Ishikawa (cell line): ENCODE results near the gene LLGL2.

Experiments
- CEBPB ChIP-seq: IDR thresholded peaks from 2 replicates; pipeline ENCODE4 v1.6.1; 2012
- CREB1 ChIP-seq: IDR thresholded peaks from 2 replicates; pipeline ENCODE4 v1.6.1; 2012; ENCODE audit warnings: low read depth
- EGR1 ChIP-seq: IDR thresholded peaks from 2 replicates; pipeline ENCODE4 v1.6.1; 2012
- EP300 ChIP-seq: IDR thresholded peaks from 2 replicates; pipeline ENCODE4 v1.6.1; 2012; ENCODE audit warnings: borderline replicate concordance
- FOXM1 ChIP-seq: IDR thresholded peaks from 2 replicates; pipeline ENCODE4 v1.6.1; 2012; ENCODE audit warnings: low read depth, borderline replicate concordance
- NFIC ChIP-seq: IDR thresholded peaks from 2 replicates; pipeline ENCODE4 v1.6.1; 2012
- RAD21 ChIP-seq: IDR thresholded peaks from 2 replicates; pipeline ENCODE4 v1.6.1; 2012; ENCODE audit warnings: low read depth
- TAF1 ChIP-seq: IDR thresholded peaks from 2 replicates; pipeline ENCODE4 v1.6.1; 2012; ENCODE audit warnings: low read depth, mild to moderate bottlenecking
- TCF12 ChIP-seq: IDR thresholded peaks from 2 replicates; pipeline ENCODE4 v1.6.1; 2012; ENCODE audit warnings: low read depth
- TEAD4 ChIP-seq: IDR thresholded peaks from 2 replicates; pipeline ENCODE4 v1.6.1; 2012
- YY1 ChIP-seq: IDR thresholded peaks from 2 replicates; pipeline ENCODE4 v1.6.1; 2012; ENCODE audit warnings: low read depth
- ZBTB7A ChIP-seq: IDR thresholded peaks from 2 replicates; pipeline ENCODE4 v1.6.1; 2012; ENCODE audit warnings: low read depth
- TF ChIP-seq, protein P1 (sequence below): IDR thresholded peaks from 2 replicates; pipeline ENCODE4 v1.6.1; 2012
- TF ChIP-seq, protein P2 (sequence below): IDR thresholded peaks from 2 replicates; pipeline ENCODE4 v1.6.1; 2012; ENCODE audit warnings: low read depth, mild to moderate bottlenecking
- TF ChIP-seq, protein P3 (sequence below): IDR thresholded peaks from 2 replicates; pipeline ENCODE4 v1.6.1; 2012

The LLGL2 gene

DNA sequence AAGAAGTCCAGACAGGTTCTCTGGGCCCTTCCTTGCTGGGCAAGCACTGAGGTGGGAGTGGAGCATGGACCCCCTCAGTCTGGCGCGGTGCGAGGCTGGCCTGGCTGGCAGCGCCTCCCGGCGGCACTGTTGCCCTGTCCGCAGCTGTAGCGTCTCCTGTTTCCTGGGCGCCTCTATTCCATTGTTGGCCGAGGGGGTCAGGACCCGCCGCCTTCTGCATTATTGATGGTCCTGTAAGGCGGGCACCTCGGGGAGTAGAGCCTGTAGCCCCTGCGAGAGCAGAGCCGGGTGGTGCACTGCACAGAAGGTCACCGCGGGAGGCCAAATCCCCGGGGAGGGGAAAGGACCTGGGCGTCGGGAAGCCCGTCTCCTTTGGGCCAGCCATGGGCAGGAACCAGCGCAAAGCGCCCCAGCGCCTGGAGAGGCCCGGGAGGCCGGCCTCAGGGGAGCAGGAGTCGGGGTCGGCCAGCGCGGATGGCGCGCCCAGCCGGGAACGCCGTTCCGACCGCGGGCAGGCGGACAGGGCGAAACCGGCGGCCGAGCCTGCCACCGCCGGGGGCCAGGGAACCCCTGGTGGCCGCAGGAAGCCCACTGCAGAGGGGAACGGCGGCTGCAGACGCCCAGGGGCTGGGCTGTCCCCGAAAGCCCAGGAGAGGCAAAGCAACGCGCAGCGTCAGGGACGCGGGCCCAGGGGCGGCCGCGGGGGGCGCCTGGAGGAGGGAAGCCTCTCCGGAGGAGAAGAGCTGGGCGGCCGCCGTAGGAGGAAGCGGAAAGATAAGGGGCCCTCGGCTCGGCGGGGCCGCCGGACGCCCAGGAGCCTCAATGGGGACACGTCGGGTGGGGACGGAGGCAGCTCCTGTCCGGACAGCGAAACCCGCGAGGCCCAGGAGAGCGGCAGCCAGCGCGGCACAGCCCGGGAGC, 62.4 kb downstream of the LLGL2 start, which contains the start of gene MYO15B:
Gene MYO15B, plus strand, starts transcription at position 126 of the 921 bp plus-strand sequence. Its CDS starts 258 bp downstream, at position 384.
- TF ChIP-seq EGR1, result no peak
- no peak for TF ChIP-seq NFIC
- no peak for TF ChIP-seq CEBPB
- TF ChIP-seq RAD21, result no peak
- TF ChIP-seq ZBTB7A, result no peak
- TF ChIP-seq CREB1, result no peak
- TF ChIP-seq, protein P1, sequence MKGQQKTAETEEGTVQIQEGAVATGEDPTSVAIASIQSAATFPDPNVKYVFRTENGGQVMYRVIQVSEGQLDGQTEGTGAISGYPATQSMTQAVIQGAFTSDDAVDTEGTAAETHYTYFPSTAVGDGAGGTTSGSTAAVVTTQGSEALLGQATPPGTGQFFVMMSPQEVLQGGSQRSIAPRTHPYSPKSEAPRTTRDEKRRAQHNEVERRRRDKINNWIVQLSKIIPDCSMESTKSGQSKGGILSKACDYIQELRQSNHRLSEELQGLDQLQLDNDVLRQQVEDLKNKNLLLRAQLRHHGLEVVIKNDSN, result no peak
- no peak for TF ChIP-seq TAF1
- TF ChIP-seq, protein P2, sequence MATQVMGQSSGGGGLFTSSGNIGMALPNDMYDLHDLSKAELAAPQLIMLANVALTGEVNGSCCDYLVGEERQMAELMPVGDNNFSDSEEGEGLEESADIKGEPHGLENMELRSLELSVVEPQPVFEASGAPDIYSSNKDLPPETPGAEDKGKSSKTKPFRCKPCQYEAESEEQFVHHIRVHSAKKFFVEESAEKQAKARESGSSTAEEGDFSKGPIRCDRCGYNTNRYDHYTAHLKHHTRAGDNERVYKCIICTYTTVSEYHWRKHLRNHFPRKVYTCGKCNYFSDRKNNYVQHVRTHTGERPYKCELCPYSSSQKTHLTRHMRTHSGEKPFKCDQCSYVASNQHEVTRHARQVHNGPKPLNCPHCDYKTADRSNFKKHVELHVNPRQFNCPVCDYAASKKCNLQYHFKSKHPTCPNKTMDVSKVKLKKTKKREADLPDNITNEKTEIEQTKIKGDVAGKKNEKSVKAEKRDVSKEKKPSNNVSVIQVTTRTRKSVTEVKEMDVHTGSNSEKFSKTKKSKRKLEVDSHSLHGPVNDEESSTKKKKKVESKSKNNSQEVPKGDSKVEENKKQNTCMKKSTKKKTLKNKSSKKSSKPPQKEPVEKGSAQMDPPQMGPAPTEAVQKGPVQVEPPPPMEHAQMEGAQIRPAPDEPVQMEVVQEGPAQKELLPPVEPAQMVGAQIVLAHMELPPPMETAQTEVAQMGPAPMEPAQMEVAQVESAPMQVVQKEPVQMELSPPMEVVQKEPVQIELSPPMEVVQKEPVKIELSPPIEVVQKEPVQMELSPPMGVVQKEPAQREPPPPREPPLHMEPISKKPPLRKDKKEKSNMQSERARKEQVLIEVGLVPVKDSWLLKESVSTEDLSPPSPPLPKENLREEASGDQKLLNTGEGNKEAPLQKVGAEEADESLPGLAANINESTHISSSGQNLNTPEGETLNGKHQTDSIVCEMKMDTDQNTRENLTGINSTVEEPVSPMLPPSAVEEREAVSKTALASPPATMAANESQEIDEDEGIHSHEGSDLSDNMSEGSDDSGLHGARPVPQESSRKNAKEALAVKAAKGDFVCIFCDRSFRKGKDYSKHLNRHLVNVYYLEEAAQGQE, result no peak
- TF ChIP-seq YY1, result no peak
- no peak for TF ChIP-seq TCF12
- no peak for TF ChIP-seq EP300
- no peak for TF ChIP-seq TEAD4
- TF ChIP-seq FOXM1, result no peak
- TF ChIP-seq, protein P3, sequence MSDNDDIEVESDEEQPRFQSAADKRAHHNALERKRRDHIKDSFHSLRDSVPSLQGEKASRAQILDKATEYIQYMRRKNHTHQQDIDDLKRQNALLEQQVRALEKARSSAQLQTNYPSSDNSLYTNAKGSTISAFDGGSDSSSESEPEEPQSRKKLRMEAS, result no peak

DNA sequence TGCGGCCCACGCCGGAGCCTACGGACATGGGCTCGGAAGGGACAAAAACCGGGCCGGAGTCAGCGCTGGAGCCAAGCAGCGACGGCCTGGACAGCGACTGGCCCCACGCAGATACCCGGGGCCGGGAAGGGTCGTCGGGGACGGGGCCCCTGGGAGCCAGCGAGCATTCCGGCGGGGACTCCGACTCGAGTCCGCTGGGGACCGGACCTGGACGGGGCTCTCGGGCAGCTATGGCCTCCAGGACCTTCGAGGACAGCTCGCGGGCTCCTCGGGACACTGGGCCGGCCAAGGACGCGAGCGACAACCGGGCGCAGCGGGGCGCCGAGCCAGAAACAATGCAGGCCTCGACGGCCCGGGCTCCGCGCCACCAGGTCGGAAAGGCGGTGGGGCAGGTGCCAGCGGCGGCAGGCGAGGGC, 63.1 kb downstream of the LLGL2 start:
- TF ChIP-seq NFIC (peak; percentile 29; the same call in 1 of the 2 replicates), FOXM1 (no peak)
- TF ChIP-seq, protein P3, result peak; percentile 96

DNA sequence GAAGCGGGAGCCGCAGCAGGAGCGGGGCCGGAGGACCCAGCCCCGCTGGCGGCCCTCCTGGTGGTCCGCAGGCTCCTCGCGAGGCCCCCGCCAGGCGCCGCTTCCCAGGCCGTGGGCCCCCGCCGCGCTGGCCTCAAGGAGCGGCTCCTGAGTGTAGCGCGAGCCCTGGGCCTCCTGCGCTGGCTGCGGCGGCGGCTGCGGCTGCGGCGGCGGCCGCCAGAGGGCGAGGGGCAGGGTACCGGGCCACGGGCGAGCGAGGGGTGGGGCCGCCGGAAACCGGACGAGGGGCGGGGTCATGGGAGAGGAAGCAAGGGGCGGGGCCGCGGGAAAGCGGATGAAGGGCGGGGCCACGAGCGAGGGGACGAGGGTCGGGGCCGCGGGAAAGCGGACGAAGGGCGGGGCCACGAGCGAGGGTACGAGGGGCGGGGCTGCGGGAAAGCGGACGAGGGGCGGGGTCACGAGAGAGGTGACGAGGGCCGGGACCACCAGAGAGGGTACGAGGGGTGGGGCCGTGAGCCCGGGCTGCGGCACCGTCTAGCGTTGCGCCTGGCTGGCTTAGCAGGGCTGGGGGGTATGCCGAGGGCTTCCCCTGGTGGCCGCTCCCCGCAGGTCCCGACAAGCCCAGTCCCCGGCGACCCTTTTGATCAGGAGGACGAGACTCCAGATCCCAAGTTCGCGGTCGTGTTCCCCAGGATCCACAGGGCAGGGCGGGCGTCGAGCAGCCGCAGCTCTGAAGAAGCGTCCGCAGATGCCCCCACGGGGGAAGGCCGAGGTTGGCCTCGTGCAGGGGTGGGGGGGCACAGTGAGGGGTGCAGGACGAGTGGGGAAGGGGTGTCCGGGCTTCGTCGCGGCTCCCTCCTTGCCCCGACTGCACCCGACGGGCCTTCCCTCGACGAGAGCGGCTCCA, 63.8 kb downstream of the LLGL2 start:
- TF ChIP-seq TCF12, result no peak
- TF ChIP-seq RAD21, result peak; percentile 40; the same call in 1 of the 2 replicates
- TF ChIP-seq, protein P3, result peak; percentile 40
- TF ChIP-seq TAF1, result 0 out of 2 replicates have a peak, but pooled peaks have one; percentile 33
- TF ChIP-seq CREB1, result no peak
- TF ChIP-seq ZBTB7A, result peak; percentile 77
- TF ChIP-seq TEAD4, result no peak
- no peak for TF ChIP-seq YY1
- no peak for TF ChIP-seq CEBPB
- TF ChIP-seq EP300, result 0 out of 2 replicates have a peak, but pooled peaks have one; percentile 36
- no peak for TF ChIP-seq NFIC
- TF ChIP-seq, protein P1, result no peak
- no peak for TF ChIP-seq FOXM1
- TF ChIP-seq, protein P2, result no peak
- no peak for TF ChIP-seq EGR1

DNA sequence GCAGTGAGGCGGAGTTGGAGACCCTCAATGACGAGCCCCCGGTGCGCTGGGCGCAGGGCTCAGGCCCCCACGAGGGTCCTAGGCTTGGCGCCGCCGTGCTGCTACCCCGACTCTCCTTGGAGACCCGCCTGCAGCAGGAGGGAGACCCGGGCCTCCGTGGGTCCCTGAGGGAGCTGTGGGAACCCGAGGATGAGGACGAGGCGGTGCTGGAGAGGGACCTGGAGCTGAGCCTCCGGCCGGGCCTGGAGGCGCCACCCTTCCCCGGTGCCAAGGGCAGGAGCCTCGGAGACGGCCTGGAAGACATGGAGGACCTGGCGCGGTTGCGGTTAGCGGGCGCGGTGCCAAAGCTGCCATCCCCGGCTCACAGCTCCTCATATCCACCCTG, 64.4 kb downstream of the LLGL2 start:
- TF ChIP-seq TCF12 (no peak), NFIC (0 out of 2 replicates have a peak, but pooled peaks have one; percentile 13)

DNA sequence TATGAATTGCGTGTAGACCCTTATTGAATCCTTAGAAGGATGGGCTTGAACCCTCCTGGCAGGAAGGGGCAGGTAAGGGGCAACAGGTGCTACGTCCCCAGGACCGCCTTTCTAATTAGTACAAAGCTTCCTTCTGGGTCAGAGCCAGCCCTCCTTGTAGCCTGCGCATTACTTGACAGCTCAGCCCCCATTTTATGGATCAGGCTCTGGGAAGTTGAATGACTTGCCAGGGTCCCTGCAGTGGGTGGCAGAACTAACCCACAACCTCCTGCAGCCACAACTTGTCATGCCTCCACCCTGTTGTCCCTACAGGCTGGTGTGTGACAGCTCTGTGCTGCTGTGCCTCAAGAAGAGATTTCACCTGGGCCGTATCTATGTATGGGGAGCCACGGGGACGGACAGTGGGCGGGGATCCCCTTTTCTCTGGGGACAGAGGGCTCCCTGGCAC, 64.8 kb downstream of the LLGL2 start:
- TF ChIP-seq FOXM1 (no peak), TAF1 (no peak), RAD21 (no peak), EP300 (no peak), ZBTB7A (no peak)
- TF ChIP-seq, protein P1, result no peak
